ENCODE results near the gene ADGRA3.
A peak's percentile ranks its signal among the peaks of the same experiment; 100 is the strongest.

Gene ADGRA3

DNA sequence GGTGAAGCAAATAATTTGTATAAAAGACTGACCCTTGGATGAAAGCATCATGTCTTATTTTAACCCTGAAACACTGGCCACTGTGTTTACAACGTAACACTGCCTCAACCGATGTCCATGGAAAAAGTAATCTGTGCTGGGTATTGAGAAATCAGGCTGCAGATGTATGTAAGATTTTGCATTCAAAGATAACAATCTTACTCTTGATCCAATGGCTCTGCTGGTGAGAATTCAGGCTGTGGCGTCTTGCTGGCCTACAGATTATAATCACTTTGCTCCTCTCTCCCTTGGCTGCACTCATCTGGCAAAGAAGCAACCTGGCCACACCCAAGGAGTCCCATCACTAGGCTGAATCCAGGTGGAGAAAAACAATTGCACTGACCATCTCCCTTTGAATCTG lies 7.5 kb downstream of the ADGRA3 start:
- DNase-seq (ENCODE audit: low spot score), result no peak

DNA sequence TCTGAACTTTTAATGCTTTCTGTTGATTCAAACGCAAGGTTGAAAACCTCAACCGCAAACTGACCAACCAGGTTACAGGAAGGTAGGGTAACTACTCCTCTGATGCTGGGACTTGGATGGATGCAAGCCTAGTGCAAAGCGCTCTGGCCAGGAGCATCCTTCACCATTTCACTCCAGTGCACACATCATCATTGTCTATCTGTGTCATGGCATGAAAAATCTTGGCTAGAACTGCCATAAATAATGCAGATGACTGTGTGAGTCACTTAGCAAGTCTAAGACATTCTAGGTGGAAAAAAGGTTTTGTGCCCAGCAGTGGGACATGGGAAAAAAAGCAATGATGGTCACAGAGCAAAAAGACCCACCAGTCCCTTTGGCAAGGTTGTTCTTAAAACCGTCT lies 10.9 kb downstream of the ADGRA3 start:
- no peak for DNase-seq (ENCODE audit: low spot score)

DNA sequence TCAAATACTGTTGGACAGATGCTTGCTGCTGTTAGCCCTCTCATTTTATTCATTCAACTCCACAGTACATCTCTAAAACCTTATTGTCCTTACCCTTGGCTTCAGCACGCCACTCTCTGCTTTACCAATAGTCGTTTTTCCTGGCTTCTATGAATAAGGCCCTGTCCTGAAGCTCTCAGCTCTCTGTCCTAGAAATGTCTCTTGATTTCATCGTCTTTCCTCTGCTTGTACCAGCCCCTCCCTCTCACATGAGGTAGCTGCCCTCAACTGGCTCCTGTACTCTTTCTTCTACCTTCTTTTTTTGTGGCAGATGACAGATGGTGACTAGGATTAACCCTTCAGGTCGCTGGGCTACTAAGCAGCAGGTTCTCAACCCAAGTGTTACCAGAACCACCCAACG lies 11.4 kb downstream of the ADGRA3 start:
- no peak for DNase-seq (ENCODE audit: low spot score)

DNA sequence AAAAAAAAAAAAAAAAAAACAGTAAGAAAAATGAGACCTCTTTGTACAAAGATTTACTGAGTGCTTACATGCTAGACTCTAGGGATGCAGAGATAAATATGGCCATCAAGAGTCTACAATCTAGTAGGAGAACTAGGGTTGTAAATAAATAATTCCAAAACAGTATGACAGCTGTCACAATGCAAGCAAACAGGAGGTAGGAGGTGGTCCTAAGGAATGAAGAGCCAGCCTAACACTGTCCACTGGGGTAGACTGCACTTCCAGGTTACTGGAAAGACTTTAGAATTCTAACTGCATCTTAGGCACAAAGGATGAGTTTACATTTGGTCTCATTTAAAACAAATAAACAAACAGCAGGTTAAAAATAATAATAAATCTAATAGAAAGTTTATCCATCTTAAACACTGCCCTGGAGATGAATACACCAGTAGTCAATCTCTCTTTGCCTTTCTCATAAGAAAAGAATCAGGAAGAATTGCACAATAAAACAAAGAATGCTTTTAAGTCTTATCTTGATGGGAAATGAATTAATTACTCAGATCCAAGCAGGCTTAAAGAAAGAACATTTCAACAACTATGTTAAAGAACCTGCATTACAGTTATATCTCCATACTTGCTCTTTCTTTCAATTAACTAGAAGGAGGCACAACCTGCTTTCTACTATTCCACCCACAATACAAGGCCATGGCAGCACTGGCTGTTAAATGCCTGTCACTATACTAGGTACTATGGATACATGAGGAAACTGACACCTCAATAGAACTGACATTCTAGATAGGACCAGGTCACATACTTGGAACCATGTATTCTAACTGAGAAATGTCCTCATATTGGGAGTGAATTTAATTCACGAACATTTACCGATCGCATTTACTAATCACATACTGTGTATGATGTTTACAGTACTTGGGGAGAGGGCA lies 12.7 kb downstream of the ADGRA3 start:
- DNase-seq (ENCODE audit: low spot score), result no peak

DNA sequence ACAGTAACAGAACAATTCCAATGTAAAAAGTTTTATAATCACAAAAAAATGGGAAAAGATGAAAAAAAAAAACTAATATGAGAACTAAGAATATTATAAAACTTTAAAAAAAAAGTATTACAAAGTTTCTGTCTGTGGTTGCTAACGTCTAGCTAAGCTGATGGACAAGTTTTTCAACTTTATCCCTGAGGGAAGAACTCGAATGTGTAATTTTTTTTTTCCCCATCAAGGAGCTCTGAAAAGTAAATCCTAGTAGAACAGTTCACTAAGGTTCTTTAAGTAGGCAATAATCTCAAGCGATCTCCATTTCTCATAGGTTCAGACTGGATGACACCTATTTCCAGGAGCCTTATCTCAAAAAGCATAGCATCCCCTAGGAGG lies 14.2 kb downstream of the ADGRA3 start:
- DNase-seq (ENCODE audit: low spot score), result no peak

DNA sequence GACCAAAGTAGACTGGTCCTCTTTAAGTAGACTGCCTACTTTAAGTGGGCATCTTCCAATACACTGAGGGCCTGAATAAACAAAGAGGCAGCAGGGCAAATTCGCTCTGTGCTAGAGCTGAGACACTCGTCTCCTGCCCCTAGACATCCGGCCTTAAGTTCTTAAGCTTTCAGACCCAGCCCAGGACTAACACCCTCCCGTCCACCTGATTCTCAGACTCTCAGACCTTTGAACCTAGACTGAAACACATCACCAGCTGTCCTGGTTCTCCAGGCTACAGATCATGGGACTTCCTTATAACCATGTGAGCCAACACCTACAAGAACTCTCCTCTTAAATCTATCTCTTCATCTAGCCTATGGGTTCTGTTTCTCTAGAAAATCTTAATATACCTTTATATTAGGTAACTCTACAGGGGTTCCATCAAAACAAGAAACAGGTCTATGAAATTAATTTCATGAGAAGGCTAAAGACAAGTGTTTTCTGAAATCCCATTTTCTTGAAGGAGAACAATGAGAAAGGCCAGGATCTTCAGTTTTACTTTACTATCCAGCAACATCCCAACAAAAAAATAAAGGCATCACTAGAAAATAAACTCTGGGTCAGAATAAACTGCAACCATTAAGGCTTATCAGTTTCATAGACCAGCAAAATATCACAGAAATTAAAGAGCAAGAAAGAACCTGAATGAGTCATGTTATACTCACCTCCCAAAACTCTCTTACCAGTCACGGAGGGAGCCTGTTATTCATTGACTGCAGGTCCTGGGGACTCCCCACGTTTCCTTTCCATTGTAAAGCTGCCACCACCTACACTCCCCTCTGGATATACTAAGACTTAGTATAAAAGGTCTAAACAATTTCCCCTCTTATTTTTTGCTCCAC lies 14.8 kb downstream of the ADGRA3 start:
- DNase-seq (ENCODE audit: low spot score), result no peak

DNA sequence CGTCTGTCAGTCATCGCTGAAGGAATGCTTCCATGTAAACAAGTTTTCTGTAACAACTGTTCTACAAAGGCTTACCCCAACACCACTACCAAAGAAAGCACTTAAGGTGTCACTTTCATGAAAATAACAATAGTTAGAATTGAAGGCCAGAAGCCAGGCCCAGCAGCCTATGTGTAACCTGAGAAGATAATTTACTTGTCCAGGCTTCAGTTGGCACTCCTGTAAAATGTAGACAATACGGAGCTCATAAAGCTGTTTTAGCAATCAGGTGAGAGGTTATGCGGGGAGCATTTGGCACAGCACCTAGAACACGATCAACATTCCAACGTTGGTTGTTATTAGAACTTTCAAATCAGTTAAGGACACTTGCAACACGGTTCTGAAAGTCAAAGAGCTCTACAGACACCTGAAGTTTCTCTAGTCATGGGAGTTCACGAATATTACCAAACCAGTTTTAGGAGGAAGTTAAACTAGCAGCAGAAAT lies 15.7 kb downstream of the ADGRA3 start:
- DNase-seq (ENCODE audit: low spot score), result no peak

DNA sequence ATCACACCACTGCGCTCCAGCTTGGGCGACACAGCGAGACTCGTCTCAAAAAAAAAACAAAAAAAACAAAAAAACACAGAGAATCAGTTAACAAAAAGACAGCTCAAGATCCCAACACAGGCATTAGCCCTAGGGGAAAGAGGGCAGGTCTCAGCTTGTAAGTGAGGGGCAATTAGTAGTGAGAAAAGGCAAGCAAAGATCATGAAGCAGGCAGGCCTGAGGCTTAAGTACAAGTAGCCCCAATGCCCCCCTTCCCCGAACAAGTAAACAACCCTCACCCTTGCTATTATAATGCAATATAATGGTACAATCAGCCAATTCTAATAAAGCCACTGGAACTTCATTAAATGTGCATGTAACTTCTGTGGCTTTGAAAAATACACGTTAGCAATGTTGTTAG lies 17.0 kb downstream of the ADGRA3 start:
- no peak for DNase-seq (ENCODE audit: low spot score)

DNA sequence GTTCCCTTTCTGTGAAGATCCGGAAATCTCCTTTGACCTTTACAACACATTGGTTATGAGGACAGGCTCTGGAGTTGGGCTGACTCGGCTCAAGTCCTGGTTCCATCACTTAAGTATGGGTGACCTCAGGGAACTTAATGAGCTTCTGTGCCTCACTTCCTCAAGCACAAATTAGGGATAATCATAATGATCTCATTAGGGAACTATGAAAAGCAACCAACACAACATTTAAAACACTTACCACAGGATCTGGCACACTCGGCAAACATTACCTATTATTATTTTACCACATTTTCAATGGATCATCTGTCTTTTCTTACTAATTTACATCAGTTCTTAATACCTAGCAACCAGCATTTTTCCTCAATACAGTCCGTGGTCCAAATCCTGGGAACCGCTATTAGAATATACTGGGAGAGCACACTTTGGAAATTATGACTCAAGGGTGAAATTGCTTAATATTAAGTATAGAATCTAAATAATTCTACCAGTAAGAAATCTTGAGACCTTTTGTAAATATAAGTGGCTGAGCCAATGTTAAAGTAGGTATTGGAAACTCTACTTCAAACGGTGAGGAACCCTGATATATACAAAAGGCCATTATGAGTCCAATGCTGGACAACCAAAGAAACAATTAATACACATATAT lies 19.6 kb downstream of the ADGRA3 start:
- DNase-seq (ENCODE audit: low spot score), result no peak

DNA sequence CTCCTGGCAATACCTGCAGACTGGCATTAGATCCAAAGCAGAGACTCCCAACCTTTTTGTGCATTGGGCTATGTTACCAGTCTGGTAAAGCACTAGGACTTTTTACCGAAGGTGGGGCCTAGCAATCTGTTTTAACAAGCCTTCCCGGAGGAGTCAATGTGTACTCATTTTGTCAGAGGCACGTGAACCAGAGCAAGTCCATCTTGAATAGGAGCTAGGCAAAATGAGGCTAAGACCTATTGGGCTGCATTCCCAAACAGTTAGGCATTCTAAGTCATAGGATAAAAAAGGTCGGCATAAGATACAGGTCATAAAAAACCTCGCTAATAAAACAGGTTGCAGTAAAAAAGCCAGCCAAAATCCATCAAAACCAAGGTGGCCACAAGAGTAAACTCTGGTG lies 22.3 kb downstream of the ADGRA3 start:
- DNase-seq (ENCODE audit: low spot score), result no peak

DNA sequence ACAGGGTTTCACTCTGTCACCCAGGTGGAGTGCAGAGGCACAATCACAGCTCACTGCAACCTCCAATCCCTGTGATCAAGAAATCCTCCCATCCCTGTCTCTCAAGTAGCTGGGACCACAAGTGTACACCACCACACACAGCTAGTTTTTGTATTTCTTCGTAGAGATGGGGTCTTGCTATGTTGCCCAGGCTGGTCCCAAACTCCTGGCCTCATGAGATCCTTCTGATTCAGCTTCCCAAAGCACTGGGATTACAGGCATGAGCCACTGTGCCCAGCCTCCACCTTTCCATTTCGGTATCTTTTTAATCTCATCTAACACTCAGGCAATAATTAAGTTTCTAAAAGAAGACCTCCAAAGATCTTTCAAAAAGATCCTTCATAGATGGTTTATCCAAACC lies 22.9 kb downstream of the ADGRA3 start:
- no peak for DNase-seq (ENCODE audit: low spot score)

DNA sequence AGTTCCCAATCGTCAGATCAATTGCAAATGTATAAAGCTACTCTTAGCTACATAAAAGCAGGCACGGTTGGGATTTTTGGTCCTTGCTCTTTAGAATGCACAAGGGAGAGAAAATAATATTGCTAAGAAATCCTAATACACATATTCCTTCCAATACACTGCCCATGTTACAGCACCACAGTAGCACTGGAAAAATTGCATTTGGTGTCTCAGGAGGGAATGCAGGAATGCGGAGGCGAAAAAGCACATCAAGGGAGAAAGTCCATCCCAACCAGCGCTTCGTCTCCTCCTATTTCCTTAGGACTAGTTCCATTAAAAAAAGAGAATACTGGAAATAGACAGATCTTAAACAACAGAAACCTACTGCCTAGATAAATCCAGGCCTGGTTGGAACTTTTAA lies 23.9 kb downstream of the ADGRA3 start:
- DNase-seq (ENCODE audit: low spot score), result peak; percentile 37

DNA sequence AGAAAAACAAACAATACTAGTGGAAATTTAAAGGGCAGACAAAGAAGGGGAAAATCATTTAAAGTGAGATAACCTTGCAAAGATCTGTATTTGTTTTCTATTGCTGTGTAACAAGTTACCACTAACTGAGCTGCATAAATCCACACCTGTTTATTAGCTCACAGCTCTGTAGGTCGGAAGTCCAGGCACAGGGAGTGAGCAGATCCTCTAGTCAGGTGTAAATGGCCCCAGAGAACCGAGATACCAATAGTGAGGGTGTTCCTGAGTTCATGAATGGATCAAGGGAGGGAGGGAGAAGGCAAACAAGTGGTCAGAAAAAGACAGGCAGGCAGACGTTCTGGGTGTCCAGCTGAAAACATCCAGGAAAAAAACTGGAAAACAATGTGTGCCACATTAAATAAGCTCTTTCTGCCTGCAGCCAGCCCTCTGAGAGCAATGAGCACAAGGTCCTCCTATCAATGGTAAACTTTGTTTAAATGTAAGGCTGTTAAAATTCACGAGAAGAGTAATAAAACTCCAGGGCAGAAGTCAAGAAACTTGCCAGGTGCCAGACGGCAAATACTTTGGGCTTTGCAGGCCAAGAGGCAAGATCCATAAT lies 25.0 kb downstream of the ADGRA3 start:
- DNase-seq (ENCODE audit: low spot score), result no peak

DNA sequence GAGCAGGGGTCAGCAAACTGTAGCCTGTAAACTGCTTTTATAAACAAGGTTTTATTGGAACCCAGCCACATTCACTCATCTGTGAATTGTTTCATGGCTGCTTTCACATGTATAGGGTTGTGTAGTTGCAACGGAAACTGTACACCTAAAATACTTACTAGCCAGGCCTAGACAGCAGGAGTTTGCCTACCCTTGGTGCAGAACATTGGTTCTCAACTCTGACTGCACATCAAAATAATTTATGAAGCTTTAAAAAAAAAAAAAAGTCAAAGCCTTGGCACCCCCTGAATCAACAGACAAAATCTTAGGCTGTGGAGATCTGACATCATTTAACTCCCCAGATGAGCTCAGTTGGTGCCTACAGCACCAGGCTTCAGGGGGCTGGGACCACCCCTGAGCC lies 27.8 kb downstream of the ADGRA3 start:
- no peak for DNase-seq (ENCODE audit: low spot score)

DNA sequence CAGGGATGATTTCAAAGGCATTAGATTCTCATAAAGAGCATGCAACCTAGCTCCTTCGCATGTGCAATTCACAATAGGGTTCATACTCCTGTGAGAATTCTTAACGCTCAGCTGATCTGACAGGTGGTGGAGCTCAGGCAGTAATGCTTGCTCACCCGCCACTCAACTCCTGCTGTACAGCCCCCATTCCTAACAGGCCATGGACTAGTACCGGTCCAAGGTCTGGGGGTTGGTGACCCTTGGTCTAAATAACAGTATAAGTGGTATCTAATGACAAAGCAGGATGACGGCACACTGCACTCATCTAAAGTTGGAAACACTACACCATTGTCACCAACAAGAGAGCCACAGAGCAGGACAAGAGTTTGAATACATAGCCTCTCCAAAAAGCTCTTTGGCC lies 28.5 kb downstream of the ADGRA3 start:
- no peak for DNase-seq (ENCODE audit: low spot score)

DNA sequence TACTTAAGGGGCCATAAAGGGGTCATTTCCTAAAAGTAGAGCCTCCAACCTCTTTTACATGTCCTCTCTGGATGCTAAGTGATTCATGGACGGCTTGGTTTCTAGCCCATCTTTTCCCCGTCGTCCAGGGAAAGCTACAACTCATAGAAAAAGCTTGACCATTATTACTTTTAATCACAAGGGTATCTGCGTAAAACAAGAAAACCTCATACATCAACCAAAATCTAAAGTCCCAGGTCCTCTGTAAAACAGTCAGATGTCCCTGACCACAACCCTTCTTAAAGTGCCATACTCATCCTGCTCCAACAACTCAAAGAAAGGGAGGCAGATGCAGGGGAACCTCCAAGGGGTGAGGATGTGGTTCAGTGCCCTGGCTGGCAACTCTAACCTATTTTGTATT lies 29.6 kb downstream of the ADGRA3 start:
- no peak for DNase-seq (ENCODE audit: low spot score)

DNA sequence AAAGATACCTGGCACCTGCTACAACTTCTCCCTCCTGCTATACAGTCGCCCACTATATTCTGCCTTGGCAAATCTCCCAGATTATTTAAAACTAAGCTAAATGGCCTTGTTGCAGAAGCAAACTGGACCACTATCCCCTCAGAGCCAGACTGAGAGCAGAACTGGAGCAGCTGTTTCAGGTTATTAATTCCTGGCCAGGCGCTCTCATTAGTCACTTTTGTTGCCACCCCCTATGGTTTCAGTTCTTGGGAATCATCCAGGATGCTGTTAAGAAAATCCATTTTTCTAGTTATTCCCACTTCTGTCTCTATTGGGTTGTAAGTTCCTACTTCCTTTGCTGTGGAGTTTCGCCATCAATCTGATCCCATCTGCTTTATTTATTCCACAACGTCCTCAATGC lies 30.1 kb downstream of the ADGRA3 start:
- no peak for DNase-seq (ENCODE audit: low spot score)

DNA sequence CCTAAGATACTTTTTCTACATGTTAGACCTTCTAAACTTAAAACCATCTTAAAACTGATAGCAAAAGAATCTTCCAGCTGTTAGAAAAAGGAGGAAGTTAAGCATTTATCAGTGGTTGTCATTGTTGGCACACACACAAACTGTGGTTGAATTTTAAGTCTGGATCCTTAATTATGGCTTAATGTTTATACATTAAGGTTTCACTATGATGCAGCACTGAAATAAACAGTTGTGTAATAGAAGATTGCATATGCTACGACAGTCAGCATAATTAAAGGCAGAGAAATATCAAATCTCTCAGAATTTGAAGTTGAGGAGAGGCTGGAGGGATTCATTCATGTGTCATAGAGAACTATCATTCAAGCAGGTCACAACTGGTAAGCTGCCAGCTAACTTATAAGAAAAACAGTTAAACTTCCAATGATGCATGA lies 32.3 kb downstream of the ADGRA3 start:
- DNase-seq (ENCODE audit: low spot score), result no peak

DNA sequence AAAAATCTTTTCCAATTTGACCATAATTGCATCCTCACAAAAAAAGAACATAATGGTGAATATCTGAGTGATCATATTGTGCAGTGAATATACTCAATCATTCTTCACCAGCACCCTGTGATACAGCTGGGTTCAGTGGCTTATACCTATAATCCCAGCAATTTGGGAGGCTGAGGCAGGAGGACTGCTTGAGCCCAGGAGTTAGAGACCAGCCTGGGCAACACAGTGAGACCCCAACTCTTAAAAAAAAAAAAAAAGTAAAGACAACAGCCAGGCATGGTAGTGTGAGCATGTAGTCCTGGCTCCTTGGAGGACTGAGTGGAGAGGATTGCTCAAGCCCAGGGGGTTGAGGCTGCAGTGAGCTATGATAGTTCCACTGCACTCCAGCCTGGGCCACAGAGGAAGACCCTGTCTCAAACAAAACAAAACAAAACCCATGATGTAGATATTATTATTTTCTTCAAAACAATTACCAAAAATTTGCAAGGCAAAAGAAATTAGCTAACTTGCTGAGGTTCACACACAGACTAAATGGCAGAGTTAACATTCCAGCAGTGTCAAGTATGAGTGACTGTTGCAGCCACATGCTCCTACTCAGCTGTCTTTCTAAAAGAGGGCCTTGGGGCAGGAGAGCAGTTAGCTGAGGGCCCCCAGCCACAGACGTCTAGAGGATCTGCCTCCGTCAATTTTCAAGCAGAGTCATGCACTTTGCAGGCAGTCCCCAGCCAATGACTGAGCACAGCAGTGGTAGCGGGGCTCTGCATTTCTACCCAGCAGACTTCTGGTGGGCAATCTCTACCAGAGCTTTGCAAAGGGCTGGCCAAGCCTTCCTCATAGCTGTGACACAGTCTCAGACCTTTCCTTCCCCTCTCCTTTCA lies 33.4 kb downstream of the ADGRA3 start:
- no peak for DNase-seq (ENCODE audit: low spot score)

DNA sequence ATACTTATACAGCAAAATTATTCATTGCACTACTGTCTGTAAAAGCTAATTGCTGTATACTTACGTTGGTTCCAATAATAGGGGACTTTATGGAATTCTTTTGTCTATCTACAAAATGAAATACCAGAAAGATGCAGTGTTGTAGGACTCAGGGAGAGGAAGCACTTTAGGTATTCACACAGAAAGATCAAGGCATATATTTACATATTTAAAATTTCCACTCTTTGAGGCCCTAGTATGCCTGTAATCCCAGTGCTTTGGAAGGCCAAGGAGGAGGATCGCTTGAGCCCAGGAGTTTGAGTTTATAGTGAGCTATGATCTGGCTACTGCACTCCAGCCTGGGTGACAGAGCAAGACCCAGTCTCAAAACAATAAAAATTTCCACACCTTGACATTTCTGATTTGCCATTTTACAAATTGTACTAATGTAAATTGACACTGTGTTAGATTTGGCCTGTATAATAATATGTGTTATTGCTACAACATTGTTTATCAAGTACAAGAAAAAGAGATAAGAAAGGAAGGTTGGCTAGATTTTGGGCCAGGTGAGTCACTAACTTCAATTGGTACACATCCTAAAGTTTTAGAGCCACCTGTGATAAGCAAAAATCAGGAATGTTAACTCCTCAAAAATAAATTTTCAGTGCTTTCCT lies 35.1 kb downstream of the ADGRA3 start:
- no peak for DNase-seq (ENCODE audit: low spot score)

DNA sequence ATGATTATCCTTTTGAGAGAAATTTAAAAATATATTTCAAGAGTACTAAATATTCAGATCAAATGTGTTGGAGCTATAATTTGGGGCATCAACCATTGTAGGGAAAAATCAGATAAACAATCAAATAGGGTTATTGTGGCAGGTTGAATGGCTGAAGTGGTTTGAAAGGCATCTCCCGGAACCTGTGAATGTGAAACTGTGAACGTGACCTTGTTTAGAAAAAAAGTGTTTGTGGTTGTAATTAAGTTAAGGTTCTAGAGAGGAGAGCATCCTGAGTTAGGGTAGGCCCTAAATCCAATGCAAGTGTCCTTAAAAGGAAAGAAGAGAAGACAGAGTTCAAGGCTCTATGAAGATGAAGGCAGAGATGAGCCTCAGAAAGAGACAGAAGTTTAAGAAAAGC lies 37.4 kb downstream of the ADGRA3 start:
- no peak for DNase-seq (ENCODE audit: low spot score)

All from iPS-NIHi11 (cell line).